HCT116 (cell line): ENCODE measurements around the gene TMEM120A. TPM values are rescaled to one million over a fixed set of nuclear protein-coding genes. Genes with fewer than 3 reads are reported as not detected.

Source experiments
- ATAC-seq: fragments of 200-7000 bp; cut with Tn5 transposase; 2 replicates; pipeline ENCODE4 v1.9.1; 2020; ENCODE audit warnings: mild to moderate bottlenecking, moderate library complexity
- BruUV-seq: library from RNA; stranded (reverse); fragments of 400-500 nt; replicated peaks from 2 replicates; lab custom pipeline; 2021; lab: Mats Ljungman, UMichigan
- CTCF ChIA-PET: fragments of 300-600 bp; sonication (Branson Sonifier 250); formaldehyde crosslinking; loops from one replicate; lab custom pipeline; 2021; ENCODE audit warnings: antibody characterized with exemption; lab: Charles Lee
- POLR2A ChIA-PET: fragments of 300-600, 350-600 bp; sonication (Branson Sonifier 250); formaldehyde crosslinking; loops from one replicate; lab custom pipeline; 2021; ENCODE audit warnings: antibody characterized with exemption; lab: Charles Lee
- RAD21 ChIA-PET, 2 experiments: fragments of 300-600 bp; sonication (Branson Sonifier 250); formaldehyde crosslinking; loops; one replicate each; lab custom pipeline; 2023; ENCODE audit warnings: low total read pairs in 2 of 2; ENCODE audit not compliant: uncharacterized antibody in 2 of 2, unreplicated experiment in 2 of 2, low non-redundant PET in 1 of 2; lab: Charles Lee
- DNase-seq: peaks from one replicate; pipeline ENCODE4 v3.0.0-alpha.2; 2010; ENCODE audit warnings: low read depth, low spot score
- H2AFZ ChIP-seq: fragments of 200-600 bp; shearing (Covaris generic), sonication (generic); 2 replicates; pipeline ENCODE4 v1.6.1; 2017; ENCODE audit warnings: low read depth, mixed run types, mixed read lengths, antibody characterized with exemption, low read length; ENCODE audit not compliant: poor library complexity, severe bottlenecking
- H3K27ac ChIP-seq: 2 replicates; pipeline ENCODE4 v1.5.1; 2012; ENCODE audit warnings: low read depth, low read length
- H3K27me3 ChIP-seq: fragments of 200-600 bp; sonication (generic); 2 replicates; pipeline ENCODE4 v1.6.1; 2016; ENCODE audit warnings: mixed run types, low read length, mixed read lengths; ENCODE audit not compliant: insufficient read depth
- H3K36me3 ChIP-seq, 2 experiments: fragments of 200-500 bp in 1 of 2; fragments of 200-600 bp in 1 of 2; sonication (Bioruptor generic) in 1 of 2; sonication (generic) in 1 of 2; 2 replicates each; pipeline versions ENCODE4 v1.5.1 to v1.6.1; 2014 to 2016; ENCODE audit warnings: low read length in 2 of 2, inconsistent platforms in 1 of 2, mixed read lengths in 1 of 2, mixed run types in 1 of 2; ENCODE audit not compliant: insufficient read depth in 2 of 2, control insufficient read depth in 1 of 2
- H3K4me1 ChIP-seq, 2 experiments: fragments of 200-600 bp in 1 of 2; sonication (generic) in 1 of 2; 2 replicates each; pipeline versions ENCODE4 v1.5.1 to v1.6.1; 2012 to 2017; ENCODE audit warnings: low read length in 2 of 2, inconsistent platforms in 1 of 2, mild to moderate bottlenecking in 1 of 2, mixed read lengths in 1 of 2, mixed run types in 1 of 2, moderate library complexity in 1 of 2; ENCODE audit not compliant: insufficient read depth in 2 of 2, control insufficient read depth in 1 of 2
- H3K4me2 ChIP-seq: fragments of 200-600 bp; sonication (generic); 2 replicates; pipeline ENCODE4 v1.6.1; 2017; ENCODE audit warnings: mixed run types, low read length, mixed read lengths
- H3K4me3 ChIP-seq, 2 experiments: fragments of 200-600 bp in 1 of 2; sonication (generic) in 1 of 2; replicated peaks in 1 of 2; 2 replicates each; pipeline ENCODE4 v1.5.1; 2011 to 2016; ENCODE audit warnings: low read length in 2 of 2, control low read depth in 1 of 2, low read depth in 1 of 2, mild to moderate bottlenecking in 1 of 2, mixed read lengths in 1 of 2, mixed run types in 1 of 2
- H3K79me2 ChIP-seq: fragments of 200-600 bp; sonication (generic); 2 replicates; pipeline ENCODE4 v1.6.1; 2017; ENCODE audit warnings: mild to moderate bottlenecking, mixed run types, low read length, moderate library complexity, mixed read lengths; ENCODE audit not compliant: insufficient read depth
- H3K9ac ChIP-seq: fragments of 200-600 bp; sonication (generic); 2 replicates; pipeline ENCODE4 v1.6.1; 2016; ENCODE audit warnings: low read length, mixed read lengths
- H3K9me2 ChIP-seq: fragments of 200-600 bp; sonication (generic), shearing (Covaris generic); 2 replicates; pipeline ENCODE4 v1.6.1; 2017; ENCODE audit warnings: mixed run types, mild to moderate bottlenecking, moderate library complexity; ENCODE audit not compliant: insufficient read depth
- H3K9me3 ChIP-seq, 2 experiments: fragments of 200-500 bp in 1 of 2; fragments of 200-600 bp in 1 of 2; sonication (Bioruptor generic) in 1 of 2; sonication (generic) in 1 of 2; 2 replicates each; pipeline ENCODE4 v1.6.1; 2014 to 2017; ENCODE audit warnings: low read length in 2 of 2, mixed read lengths in 2 of 2, inconsistent platforms in 1 of 2, low read depth in 1 of 2, mild to moderate bottlenecking in 1 of 2, mixed run types in 1 of 2, moderate library complexity in 1 of 2; ENCODE audit not compliant: control insufficient read depth in 1 of 2, insufficient read depth in 1 of 2
- H4K20me1 ChIP-seq: fragments of 200-600 bp; sonication (generic), shearing (Covaris generic); 2 replicates; pipeline ENCODE4 v1.6.1; 2017; ENCODE audit warnings: mixed run types, mild to moderate bottlenecking, moderate library complexity; ENCODE audit not compliant: insufficient read depth
- ATF3 ChIP-seq: IDR thresholded peaks from 2 replicates; pipeline ENCODE4 v1.6.1; 2012
- CBX3 ChIP-seq: IDR thresholded peaks from 2 replicates; pipeline ENCODE4 v1.6.1; 2012; ENCODE audit warnings: low read depth
- CEBPB ChIP-seq: IDR thresholded peaks from 2 replicates; pipeline ENCODE4 v1.6.1; 2012; ENCODE audit warnings: low read depth
- EGR1 ChIP-seq: IDR thresholded peaks from 2 replicates; pipeline ENCODE4 v1.6.1; 2012; ENCODE audit warnings: low read depth
- MAX ChIP-seq: IDR thresholded peaks from 2 replicates; pipeline ENCODE4 v1.6.1; 2012
- RAD21 ChIP-seq: IDR thresholded peaks from 2 replicates; pipeline ENCODE4 v1.6.1; 2012; ENCODE audit warnings: low read depth, mild to moderate bottlenecking
- SIN3A ChIP-seq: IDR thresholded peaks from 2 replicates; pipeline ENCODE4 v1.6.1; 2012; ENCODE audit warnings: low read depth
- SRF ChIP-seq: IDR thresholded peaks from 2 replicates; pipeline ENCODE4 v1.6.1; 2012; ENCODE audit warnings: low read depth
- TCF7L2 ChIP-seq: IDR thresholded peaks from 2 replicates; pipeline ENCODE4 v1.7.0; 2011; ENCODE audit warnings: borderline replicate concordance, inconsistent platforms; ENCODE audit not compliant: insufficient read depth, insufficient read length; ENCODE audit errors: extremely low read depth
- YY1 ChIP-seq: IDR thresholded peaks from 2 replicates; pipeline ENCODE4 v1.6.1; 2011; ENCODE audit warnings: low read length, low read depth, moderate library complexity, mild to moderate bottlenecking; ENCODE audit not compliant: insufficient replicate concordance; ENCODE audit errors: extremely low read depth
- ZBTB33 ChIP-seq: IDR thresholded peaks from 2 replicates; pipeline ENCODE4 v1.6.1; 2011; ENCODE audit warnings: mild to moderate bottlenecking, low read length, moderate library complexity; ENCODE audit not compliant: insufficient replicate concordance; ENCODE audit errors: extremely low read depth
- ZNF274 ChIP-seq: fragments of 200-500 bp; sonication (Bioruptor generic); IDR thresholded peaks from 2 replicates; pipeline ENCODE4 v1.6.1; 2014; ENCODE audit warnings: mild to moderate bottlenecking, low read depth, low read length, inconsistent platforms
- intact Hi-C: fragments of 100-400 bp; cut with micrococcal nuclease; formaldehyde crosslinking; loops from 2 replicates; pipeline ENCODE4 v1.10.0; 2022
- total RNA-seq: library from RNA; stranded (reverse); gene quantifications from one replicate; pipeline ENCODE4 v1.2.1, GENCODE V29; 2021; ENCODE audit not compliant: unreplicated experiment
- TF ChIP-seq, protein P1 (sequence below): IDR thresholded peaks from 2 replicates; pipeline ENCODE4 v1.6.1; 2012; ENCODE audit warnings: low read depth
- TF ChIP-seq, protein P2 (sequence below), 3 experiments: fragments of 200-600 bp in 1 of 3; sonication (generic) in 1 of 3; IDR thresholded peaks in 2 of 3; conservative IDR thresholded peaks in 1 of 3; 2 replicates each; pipeline ENCODE4 v1.5.1; 2012 to 2017; ENCODE audit warnings: low read depth in 2 of 3, low read length in 2 of 3, antibody characterized with exemption in 1 of 3, borderline replicate concordance in 1 of 3, control low read depth in 1 of 3, mild to moderate bottlenecking in 1 of 3, mixed read lengths in 1 of 3, mixed run types in 1 of 3, moderate library complexity in 1 of 3; ENCODE audit not compliant: insufficient read depth in 1 of 3

The TMEM120A gene
- total RNA-seq, 1 experiment from 2014 or later = 25.9 TPM

- Histone ChIP-seq H2AFZ (no peak overlapping the region), H3K4me3 (no peak overlapping the region), H4K20me1 (no peaks in the 10 kb centered on the region), H3K27me3 (no peaks in the 10 kb centered on the region), H3K9me2 (no peaks in the 10 kb centered on the region), H3K4me2 (no peak overlapping the region), H3K79me2 (no peaks in the 10 kb centered on the region), H3K27ac (no peak overlapping the region), H3K4me1 (peaks cover 8 to 25% of the 10 kb centered on the region in 2 experiments), H3K9ac (no peak overlapping the region), H3K9me3 (no peaks in the 10 kb centered on the region), H3K36me3 (peaks cover 0 to 14% of the 10 kb centered on the region in 2 experiments; a peak in 2 of 4 replicates)
- intact Hi-C loops = no loop called here
- ATAC-seq (no peak), DNase-seq (no peak)
- RAD21 ChIA-PET = no interaction called here
- CTCF ChIA-PET = no interaction called here
- no TSS peak for BruUV-seq
- POLR2A ChIA-PET = no interaction called here
- TF ChIP-seq ATF3 (no peak), ZNF274 (no peak), YY1 (no peak), MAX (no peak), SIN3A (no peak), EGR1 (no peak), ZBTB33 (no peak), TCF7L2 (no peak), RAD21 (no peak), CEBPB (no peak), CBX3 (no peak), SRF (no peak)
- TF ChIP-seq, protein P1, sequence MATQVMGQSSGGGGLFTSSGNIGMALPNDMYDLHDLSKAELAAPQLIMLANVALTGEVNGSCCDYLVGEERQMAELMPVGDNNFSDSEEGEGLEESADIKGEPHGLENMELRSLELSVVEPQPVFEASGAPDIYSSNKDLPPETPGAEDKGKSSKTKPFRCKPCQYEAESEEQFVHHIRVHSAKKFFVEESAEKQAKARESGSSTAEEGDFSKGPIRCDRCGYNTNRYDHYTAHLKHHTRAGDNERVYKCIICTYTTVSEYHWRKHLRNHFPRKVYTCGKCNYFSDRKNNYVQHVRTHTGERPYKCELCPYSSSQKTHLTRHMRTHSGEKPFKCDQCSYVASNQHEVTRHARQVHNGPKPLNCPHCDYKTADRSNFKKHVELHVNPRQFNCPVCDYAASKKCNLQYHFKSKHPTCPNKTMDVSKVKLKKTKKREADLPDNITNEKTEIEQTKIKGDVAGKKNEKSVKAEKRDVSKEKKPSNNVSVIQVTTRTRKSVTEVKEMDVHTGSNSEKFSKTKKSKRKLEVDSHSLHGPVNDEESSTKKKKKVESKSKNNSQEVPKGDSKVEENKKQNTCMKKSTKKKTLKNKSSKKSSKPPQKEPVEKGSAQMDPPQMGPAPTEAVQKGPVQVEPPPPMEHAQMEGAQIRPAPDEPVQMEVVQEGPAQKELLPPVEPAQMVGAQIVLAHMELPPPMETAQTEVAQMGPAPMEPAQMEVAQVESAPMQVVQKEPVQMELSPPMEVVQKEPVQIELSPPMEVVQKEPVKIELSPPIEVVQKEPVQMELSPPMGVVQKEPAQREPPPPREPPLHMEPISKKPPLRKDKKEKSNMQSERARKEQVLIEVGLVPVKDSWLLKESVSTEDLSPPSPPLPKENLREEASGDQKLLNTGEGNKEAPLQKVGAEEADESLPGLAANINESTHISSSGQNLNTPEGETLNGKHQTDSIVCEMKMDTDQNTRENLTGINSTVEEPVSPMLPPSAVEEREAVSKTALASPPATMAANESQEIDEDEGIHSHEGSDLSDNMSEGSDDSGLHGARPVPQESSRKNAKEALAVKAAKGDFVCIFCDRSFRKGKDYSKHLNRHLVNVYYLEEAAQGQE = no peak
- TF ChIP-seq, protein P2, sequence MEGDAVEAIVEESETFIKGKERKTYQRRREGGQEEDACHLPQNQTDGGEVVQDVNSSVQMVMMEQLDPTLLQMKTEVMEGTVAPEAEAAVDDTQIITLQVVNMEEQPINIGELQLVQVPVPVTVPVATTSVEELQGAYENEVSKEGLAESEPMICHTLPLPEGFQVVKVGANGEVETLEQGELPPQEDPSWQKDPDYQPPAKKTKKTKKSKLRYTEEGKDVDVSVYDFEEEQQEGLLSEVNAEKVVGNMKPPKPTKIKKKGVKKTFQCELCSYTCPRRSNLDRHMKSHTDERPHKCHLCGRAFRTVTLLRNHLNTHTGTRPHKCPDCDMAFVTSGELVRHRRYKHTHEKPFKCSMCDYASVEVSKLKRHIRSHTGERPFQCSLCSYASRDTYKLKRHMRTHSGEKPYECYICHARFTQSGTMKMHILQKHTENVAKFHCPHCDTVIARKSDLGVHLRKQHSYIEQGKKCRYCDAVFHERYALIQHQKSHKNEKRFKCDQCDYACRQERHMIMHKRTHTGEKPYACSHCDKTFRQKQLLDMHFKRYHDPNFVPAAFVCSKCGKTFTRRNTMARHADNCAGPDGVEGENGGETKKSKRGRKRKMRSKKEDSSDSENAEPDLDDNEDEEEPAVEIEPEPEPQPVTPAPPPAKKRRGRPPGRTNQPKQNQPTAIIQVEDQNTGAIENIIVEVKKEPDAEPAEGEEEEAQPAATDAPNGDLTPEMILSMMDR (IDR thresholded peaks at IDR 0.05 in 2 of 3, conservative IDR thresholded peaks at IDR 0.05 in 1 of 3; ENCODE audit: borderline replicate concordance in 1 of 3, insufficient read depth in 1 of 3, low read depth in 2 of 3, low read length in 2 of 3) = no peak
These were observed 8.8 kb downstream of the TMEM120A start for GRCh38 chr7:75985518-75986146.
